ENCODE data around the gene IFI27L1.

DNA sequence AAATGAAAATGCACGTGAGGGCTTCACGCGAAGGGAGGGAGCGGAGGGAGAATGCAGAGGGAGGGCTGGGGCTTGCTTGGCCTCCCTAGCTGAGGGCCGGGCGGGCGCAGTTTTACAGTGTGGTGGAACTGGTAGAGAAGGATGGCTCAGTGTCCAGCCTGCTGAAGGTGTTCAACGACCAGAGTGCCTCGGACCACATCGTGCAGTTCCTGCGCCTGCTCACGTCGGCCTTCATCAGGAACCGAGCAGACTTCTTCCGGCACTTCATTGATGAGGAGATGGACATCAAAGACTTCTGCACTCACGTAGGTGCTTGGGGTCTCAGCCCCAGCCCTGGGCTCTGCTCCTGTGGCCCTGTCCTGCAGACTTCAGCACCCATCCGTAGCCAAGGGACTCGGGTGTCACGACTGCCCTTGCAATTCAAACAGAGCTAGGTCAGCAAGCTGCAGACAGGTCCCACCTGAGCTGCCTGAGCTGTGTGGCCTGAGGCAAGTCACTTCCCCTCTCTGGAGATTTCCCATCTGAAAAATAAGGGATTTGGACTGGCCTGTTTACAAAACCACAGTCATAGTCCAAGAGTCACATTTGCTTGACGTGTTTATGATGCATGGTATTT lies 36.5 kb upstream of the IFI27L1 start:
- TF ChIP-seq, protein P1, sequence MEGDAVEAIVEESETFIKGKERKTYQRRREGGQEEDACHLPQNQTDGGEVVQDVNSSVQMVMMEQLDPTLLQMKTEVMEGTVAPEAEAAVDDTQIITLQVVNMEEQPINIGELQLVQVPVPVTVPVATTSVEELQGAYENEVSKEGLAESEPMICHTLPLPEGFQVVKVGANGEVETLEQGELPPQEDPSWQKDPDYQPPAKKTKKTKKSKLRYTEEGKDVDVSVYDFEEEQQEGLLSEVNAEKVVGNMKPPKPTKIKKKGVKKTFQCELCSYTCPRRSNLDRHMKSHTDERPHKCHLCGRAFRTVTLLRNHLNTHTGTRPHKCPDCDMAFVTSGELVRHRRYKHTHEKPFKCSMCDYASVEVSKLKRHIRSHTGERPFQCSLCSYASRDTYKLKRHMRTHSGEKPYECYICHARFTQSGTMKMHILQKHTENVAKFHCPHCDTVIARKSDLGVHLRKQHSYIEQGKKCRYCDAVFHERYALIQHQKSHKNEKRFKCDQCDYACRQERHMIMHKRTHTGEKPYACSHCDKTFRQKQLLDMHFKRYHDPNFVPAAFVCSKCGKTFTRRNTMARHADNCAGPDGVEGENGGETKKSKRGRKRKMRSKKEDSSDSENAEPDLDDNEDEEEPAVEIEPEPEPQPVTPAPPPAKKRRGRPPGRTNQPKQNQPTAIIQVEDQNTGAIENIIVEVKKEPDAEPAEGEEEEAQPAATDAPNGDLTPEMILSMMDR (conservative IDR thresholded peaks at IDR 0.05 in 1 of 2, IDR thresholded peaks at IDR 0.05 in 1 of 2; ENCODE audit: low read depth in 1 of 2, low read length in 2 of 2), result no peak
- no peak for TF ChIP-seq EZH2 (IDR thresholded peaks at IDR 0.05; ENCODE audit: low read length, missing control alignments)

All from fibroblast of lung (primary cell).